Skeletal muscle cell (primary cell): ENCODE results near the gene SUMF1.
"Not testable (repeated sequence)": the region's sequence is repeated elsewhere in the genome, so short reads cannot be mapped to it uniquely, and the experiment has no call there.

Experiments used
- DNase-seq: peaks from one replicate; pipeline ENCODE4 v3.0.0-alpha.2; 2010; ENCODE audit warnings: low read depth
- H3K4me3 ChIP-seq: 2 replicates; pipeline ENCODE4 v1.5.1; 2011; ENCODE audit warnings: low read depth, mild to moderate bottlenecking, control low read depth, low read length, moderate library complexity

SUMF1 gene

DNA sequence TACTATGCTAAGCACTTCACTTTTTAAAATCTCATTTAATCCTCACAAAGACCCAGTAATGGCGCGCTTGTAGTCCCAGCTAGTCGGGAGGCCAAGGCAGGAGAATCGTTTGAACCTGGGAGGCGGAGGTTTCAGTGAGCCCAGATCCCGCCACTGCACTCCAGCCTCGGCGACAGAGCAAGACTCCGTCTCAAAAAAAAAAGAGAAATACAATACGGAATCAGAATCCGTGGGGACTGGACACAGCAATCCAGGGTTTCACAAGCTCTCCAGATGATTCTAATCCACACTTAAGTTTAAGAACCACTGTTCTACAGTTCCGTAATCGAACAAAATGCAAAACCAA, 426 bp upstream of the SUMF1 start:
- peak overlapping the region; percentile 64 for H3K4me3 ChIP-seq
- DNase-seq: no peak

DNA sequence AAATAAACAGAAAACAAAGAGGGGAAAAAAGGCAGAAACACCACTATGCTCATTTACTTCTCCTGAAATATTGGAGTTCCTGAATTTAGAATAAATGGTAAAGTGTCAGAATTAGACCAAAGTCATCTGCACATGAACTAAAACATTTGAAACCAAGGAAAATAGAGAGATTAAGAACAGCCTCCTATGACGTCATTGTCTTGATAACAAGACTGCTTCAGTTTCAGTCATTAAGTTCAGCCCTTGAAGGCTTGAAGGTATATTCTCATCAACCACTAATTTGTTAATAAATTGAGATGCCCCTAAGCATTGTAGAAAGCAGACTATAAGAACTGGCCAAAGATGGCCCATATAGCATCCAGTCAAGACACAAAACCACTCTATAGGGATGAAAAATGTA, 2.5 kb downstream of the SUMF1 start:
- no peak overlapping the region for H3K4me3 ChIP-seq
- no peak for DNase-seq

DNA sequence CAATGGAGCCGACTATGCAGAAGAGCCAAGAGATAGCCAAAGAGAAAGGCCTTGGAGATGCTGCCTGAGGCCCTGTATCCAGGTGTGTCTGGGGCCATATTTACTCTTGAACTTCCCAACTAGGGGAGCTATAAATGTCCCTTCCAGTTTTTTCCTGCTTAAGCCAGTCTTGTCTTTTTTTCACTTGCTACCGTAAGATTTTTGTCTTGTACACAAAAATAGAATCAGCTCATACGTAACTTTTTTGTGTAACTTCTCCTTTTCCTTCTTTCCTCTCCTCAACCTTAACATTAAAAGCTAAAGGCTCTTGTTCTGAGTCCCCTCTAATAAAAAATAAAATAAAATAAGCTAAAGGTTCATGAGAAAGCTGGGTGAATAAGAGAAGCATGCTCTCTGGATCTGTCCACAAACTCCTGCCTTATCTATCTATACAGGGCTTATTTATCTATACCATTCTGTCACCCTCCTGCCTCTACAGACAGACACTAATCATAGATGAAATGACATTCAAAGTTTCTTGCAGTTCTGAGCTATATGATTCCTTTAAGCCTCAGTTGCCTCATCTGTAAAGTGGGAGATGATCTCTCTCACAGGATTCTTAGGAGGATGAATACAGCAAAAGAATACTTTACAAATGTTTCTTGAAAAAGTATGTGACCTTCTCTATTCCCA, 4.6 kb downstream of the SUMF1 start:
- no peak overlapping the region for H3K4me3 ChIP-seq
- DNase-seq: no peak

GRCh38 chr3:4461468-4462090, 5.5 kb downstream of the SUMF1 start:
- no peak for DNase-seq
- no peak overlapping the region for H3K4me3 ChIP-seq

GRCh38 chr3:4460334-4460733, 6.7 kb downstream of the SUMF1 start:
- no peak overlapping the region for H3K4me3 ChIP-seq
- DNase-seq: no peak

GRCh38 chr3:4458961-4459360, 8.1 kb downstream of the SUMF1 start:
- DNase-seq: no peak
- H3K4me3 ChIP-seq: no peak overlapping the region

- H3K4me3 ChIP-seq, DNase-seq: not testable (repeated sequence)
Measured at GRCh38 chr3:4456780-4457179, 10.3 kb downstream of the SUMF1 start.

- H3K4me3 ChIP-seq: no peak overlapping the region
- no peak for DNase-seq
Measured at GRCh38 chr3:4454142-4454541, 12.9 kb downstream of the SUMF1 start.

GRCh38 chr3:4449043-4449805, 17.8 kb downstream of the SUMF1 start:
- no peak overlapping the region for H3K4me3 ChIP-seq
- no peak for DNase-seq

GRCh38 chr3:4448187-4448586, 18.9 kb downstream of the SUMF1 start:
- H3K4me3 ChIP-seq: no peak overlapping the region
- no peak for DNase-seq

DNA sequence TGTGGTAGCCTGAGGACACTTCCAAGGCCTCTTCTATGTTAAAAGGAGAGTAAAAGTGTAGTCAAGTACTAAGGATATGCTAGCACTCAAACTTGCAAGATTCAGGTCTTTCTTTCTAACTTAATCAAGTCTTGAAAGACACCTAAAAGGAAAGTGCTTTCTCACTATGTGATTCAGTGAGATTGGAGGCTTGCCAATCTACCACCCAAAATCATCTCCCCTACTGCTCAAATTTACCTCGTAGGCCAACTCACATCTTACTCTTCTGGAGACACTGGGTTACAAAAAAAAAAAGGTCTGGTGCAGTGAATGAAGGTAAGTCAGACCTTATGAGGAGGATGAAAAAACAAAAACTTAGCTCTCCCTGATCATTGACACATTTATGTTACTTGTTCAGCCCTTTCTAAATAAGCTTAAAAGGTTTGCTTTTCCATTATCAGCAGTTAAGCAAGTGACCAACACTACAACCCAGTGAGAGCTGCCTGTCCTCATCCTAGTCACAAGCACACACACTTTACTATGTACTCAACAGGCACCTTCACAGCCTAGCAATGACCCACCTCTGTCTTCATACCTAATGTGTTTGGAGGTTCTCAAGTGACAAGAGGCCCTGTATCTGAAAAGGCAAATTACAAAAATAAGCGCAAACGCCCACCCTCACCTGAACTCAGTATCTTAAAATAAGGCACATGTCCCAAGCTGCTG, 19.6 kb downstream of the SUMF1 start:
- H3K4me3 ChIP-seq: no peak overlapping the region
- no peak for DNase-seq

DNA sequence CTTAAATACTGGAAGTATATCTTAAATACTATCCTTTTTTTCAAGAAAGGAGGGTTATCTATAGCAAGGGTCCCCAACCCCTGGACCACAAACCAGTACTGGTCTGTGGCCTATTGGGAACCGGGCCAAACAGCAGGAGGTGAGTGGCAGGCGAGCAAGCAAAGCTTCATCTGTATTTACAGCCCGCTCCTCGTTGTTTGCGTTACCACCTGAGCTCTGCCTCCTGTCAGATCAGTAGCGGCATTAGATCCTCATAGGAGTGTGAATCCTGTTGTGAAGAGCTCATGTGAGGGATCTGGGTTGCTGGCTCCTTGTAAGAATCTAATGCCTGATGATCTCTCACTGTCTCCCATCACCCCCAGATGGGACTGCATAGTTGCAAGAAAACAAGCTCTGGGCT, 26.1 kb downstream of the SUMF1 start:
- no peak for DNase-seq
- no peak overlapping the region for H3K4me3 ChIP-seq

- H3K4me3 ChIP-seq: no peak overlapping the region
- DNase-seq: no peak
Measured at GRCh38 chr3:4438296-4438695, 28.8 kb downstream of the SUMF1 start.

DNA sequence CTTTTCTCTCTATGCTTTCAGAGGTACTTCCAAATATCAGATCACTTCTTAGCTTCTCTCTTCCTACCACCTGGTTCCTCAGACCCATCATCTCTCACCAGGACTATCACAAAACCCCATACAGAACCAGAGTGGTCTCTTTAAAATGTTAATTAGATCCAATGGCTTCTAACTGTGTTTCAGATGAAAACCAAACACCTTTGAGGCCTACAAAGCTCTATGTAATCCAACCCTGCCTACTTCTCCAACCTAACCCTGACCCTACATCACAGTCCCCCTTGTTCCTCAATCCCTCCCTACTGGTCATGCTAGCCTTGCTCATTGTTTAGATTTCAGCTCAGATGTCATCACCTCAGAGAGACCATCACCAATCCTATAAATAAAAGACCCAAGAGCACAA, 34.8 kb downstream of the SUMF1 start:
- H3K4me3 ChIP-seq: no peak overlapping the region
- no peak for DNase-seq

GRCh38 chr3:4429648-4430350, 37.3 kb downstream of the SUMF1 start:
- no peak for DNase-seq

GRCh38 chr3:4426782-4427344, 40.2 kb downstream of the SUMF1 start:
- DNase-seq: peak; percentile 84
- no peak overlapping the region for H3K4me3 ChIP-seq

More at GRCh38 chr3:4429648-4430350, 37.3 kb downstream of the SUMF1 start:
- no peak overlapping the region for H3K4me3 ChIP-seq

- no peak for DNase-seq
- no peak overlapping the region for H3K4me3 ChIP-seq
Measured at GRCh38 chr3:4426261-4426781, 40.7 kb downstream of the SUMF1 start.

DNA sequence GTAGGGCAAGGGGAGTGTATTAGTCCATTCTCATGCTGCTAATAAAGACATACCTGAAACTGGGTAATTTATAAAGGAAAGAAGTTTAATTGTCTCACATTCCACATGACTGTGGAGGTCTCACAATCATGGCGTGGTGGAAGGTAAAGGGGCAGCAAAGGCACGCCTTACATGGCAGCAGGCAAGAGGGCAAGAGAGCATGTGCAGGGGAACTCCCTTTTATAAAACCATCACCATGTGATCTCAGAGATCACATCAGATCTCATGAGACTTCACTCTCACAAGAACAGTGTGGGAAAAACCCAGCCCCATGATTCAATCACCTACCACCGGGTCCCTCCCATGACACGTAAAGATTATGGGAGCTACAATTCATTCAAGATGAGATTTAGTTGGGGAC, 41.4 kb downstream of the SUMF1 start:
- no peak for DNase-seq
- H3K4me3 ChIP-seq: no peak overlapping the region

DNA sequence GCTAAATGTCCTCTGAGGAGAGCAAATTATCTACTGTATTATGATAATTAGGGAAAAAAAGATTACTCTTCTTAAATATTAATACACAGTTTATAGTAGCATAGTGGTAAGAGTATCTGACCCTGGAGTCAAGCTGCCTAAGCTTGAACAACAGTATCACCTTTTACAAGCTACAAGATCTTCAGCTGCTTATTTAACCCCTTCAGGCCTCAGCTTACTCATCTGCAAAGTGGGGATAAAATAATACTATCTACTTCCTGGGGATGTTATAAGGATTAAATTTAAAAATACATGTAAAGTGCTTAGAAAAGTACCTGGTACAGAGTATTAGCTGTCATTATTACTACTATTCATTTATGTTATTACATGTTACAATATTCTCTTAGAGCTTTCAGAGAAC, 42.0 kb downstream of the SUMF1 start:
- no peak overlapping the region for H3K4me3 ChIP-seq
- no peak for DNase-seq
